Right lobe of liver (tissue), 6 donors: Measurements from ENCODE around the gene C5orf22. TPM values are rescaled to one million over a fixed set of nuclear protein-coding genes. Genes with fewer than 3 reads are reported as not detected.

Source experiments
- ATAC-seq, 4 donors: fragments of 200-7000 bp; cut with Tn5 transposase; one replicate each; pipeline ENCODE4 v1.9.1; 2020; ENCODE audit warnings: mild to moderate bottlenecking in 4 of 4, moderate library complexity in 4 of 4
- DNase-seq, 3 donors: peaks; one replicate each; pipeline ENCODE4 v3.0.0-alpha.2; 2020
- H3K27ac ChIP-seq, 3 donors: fragments of 200-600 bp; one replicate each; pipeline ENCODE4 v1.8.0; 2022
- H3K27me3 ChIP-seq, 2 donors: fragments of 200-600 bp; one replicate each; pipeline ENCODE4 v1.8.0; 2022
- H3K36me3 ChIP-seq, 4 donors: fragments of 200-600 bp; sonication (generic) in 1 of 4; one replicate each; pipeline versions ENCODE4 v1.5.1 to v1.8.0; 2017 to 2022; ENCODE audit warnings: control low read depth in 1 of 4
- H3K4me1 ChIP-seq, 4 donors: fragments of 200-600 bp; sonication (generic) in 1 of 4; one replicate each; pipeline versions ENCODE4 v1.5.1 to v1.8.0; 2017 to 2022; ENCODE audit warnings: control low read depth in 1 of 4
- H3K4me3 ChIP-seq, 3 donors: fragments of 200-600 bp; one replicate each; pipeline ENCODE4 v1.8.0; 2022
- H3K9me3 ChIP-seq, 4 donors: fragments of 200-600 bp; sonication (generic) in 1 of 4; one replicate each; pipeline versions ENCODE4 v1.5.1 to v1.8.0; 2017 to 2022; ENCODE audit warnings: control low read depth in 1 of 4
- POLR2A ChIP-seq: fragments of 450-650 bp; IDR thresholded peaks from one replicate; pipeline ENCODE4 v1.6.1; 2017; ENCODE audit warnings: antibody characterized with exemption, mild to moderate bottlenecking
- WGBS: methylation state at CpG from one replicate; pipeline ENCODE4 v1.1.6; 2018; ENCODE audit warnings: low coverage, low lambda C conversion rate; ENCODE audit not compliant: insufficient coverage; ENCODE audit errors: missing lambda C conversion rate; 5-methylcytosine and 5-hydroxymethylcytosine counted together
- intact Hi-C, 2 donors: fragments of 100-400 bp; cut with DNase I; formaldehyde crosslinking; loops; one replicate each; pipeline versions ENCODE4 v1.11.2 to v1.14.1; 2022
- total RNA-seq, 6 experiments: library from RNA; depleted of rRNA in 2 of 6; stranded (reverse); fragments of >200 nt in 2 of 6; fragmentation: NEBNext Ultra II Directional in 3 of 6; extraction: Animal tissue kit (Norgen Biotek cat#: 25700) in 3 of 6; gene quantifications; one replicate each; pipeline versions ENCODE4 v1.1.0 to v1.2.4, GENCODE V29; 2016 to 2023
- TF ChIP-seq, protein P1 (sequence below), 4 donors: fragments of 200-600 bp in 3 of 4; fragments of 450-650 bp in 1 of 4; IDR thresholded peaks; one replicate each; pipeline versions ENCODE4 v1.5.1 to v1.8.0; 2016 to 2022; ENCODE audit warnings: antibody characterized with exemption in 4 of 4, mild to moderate bottlenecking in 2 of 4
- donor health status: DM: no; HTN: yes; CAD: no.
- donor health status: DM: no; HTN: no; CAD: no.
- donor health status: DM: no; HTN: no; CAD: no.
- donor health status: DM: no; HTN: yes; CAD: no.
- donor health status: DM: no; HTN: yes; CAD: no.

C5orf22 gene
- total RNA-seq, 6 experiments from 2014 or later: 8.5 to 11.2 (median 9.7) TPM

DNA sequence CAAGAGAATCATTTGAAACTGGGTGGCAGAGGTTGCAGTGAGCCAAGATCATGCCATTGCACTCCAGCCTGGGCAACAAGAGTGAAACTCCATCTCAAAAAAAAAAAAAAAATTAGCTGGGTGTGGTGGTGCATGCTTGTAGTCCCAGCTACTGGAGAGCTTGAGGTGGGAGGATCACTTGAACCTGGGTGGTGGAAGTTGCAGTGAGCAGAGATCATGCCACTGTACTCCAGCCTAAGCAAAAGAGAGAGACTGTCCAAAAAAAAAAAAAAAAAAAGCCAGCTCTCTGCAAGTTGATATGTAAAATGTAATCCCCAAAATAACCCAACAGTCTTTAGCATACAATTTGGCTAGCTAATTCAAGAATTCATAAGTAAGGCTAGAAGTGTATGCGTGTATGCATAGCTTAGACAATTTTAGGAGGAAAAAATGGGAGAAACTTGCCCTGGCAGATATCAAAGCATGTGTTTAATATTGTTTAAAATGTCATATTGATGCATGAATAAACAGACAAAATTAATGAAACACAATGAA is 36.3 kb downstream of the C5orf22 start:
- TF ChIP-seq POLR2A: no peak
- TF ChIP-seq, protein P1, sequence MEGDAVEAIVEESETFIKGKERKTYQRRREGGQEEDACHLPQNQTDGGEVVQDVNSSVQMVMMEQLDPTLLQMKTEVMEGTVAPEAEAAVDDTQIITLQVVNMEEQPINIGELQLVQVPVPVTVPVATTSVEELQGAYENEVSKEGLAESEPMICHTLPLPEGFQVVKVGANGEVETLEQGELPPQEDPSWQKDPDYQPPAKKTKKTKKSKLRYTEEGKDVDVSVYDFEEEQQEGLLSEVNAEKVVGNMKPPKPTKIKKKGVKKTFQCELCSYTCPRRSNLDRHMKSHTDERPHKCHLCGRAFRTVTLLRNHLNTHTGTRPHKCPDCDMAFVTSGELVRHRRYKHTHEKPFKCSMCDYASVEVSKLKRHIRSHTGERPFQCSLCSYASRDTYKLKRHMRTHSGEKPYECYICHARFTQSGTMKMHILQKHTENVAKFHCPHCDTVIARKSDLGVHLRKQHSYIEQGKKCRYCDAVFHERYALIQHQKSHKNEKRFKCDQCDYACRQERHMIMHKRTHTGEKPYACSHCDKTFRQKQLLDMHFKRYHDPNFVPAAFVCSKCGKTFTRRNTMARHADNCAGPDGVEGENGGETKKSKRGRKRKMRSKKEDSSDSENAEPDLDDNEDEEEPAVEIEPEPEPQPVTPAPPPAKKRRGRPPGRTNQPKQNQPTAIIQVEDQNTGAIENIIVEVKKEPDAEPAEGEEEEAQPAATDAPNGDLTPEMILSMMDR (IDR thresholded peaks at IDR 0.05): no peak
- WGBS: 91% methylated on average over 1 of the region's 1 CpG
- DNase-seq (no peak), ATAC-seq (no peak)
- Histone ChIP-seq H3K4me1 (no peaks in the 10 kb centered on the region), H3K36me3 (no peaks in the 10 kb centered on the region), H3K4me3 (no peak overlapping the region), H3K27ac (no peak overlapping the region), H3K27me3 (no peaks in the 10 kb centered on the region), H3K9me3 (no peaks in the 10 kb centered on the region)
- intact Hi-C loops: no loop called here

DNA sequence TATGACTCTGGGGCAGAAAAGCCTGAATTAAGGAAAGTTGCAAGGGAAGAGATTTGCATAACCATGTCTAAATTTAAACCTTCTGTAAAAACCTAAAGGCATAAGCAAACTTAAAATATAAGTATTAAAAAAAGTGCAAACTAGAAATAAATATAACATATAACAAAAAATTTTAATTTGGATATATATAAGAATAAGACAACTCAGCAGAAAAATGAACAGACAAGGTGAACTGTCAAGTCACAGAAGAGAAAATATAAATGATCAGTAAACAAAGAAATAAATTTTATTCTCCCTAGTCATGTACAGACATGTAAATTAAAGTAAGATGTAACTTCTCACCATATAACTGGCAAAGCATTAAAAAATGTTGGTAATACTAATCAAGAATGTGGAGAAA is 37.0 kb downstream of the C5orf22 start:
- H3K9me3 ChIP-seq: no peaks in the 10 kb centered on the region
- DNase-seq: no peak
- TF ChIP-seq, protein P1 (IDR thresholded peaks at IDR 0.05): no peak
- no peak for TF ChIP-seq POLR2A

DNA sequence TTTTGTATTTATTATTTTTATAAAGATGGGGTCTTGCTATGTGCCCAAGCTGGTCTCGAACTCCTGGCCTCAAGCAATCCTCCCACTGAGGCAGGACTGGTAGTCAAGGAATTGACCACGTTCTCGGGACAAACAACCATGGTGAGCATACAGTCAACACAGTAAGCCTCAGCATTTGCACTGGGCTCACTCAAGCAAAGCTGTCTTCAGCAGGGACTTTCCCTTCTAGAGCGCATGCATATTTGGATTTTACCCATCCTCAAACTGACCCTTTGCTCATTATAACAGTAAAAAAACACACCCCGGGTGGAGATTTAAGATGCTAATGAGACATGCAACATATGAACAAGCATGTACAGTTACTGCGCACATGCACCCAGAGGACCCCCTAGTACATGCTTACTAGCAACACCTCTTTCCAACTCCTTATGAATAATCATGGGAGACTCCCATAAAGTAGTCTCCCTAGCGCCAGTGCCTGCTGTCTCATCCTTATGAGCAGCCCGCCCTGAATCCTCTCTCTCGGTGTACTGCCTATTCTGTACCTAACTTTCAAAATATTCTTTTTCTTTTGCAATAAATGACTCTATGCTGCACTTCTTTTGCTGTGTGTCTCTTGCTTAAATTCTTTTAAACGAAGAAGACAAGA is 41.5 kb downstream of the C5orf22 start:
- intact Hi-C loops: no loop called here
- Histone ChIP-seq H3K27me3 (no peaks in the 10 kb centered on the region), H3K4me3 (no peak overlapping the region), H3K36me3 (no peaks in the 10 kb centered on the region), H3K9me3 (no peaks in the 10 kb centered on the region), H3K4me1 (no peaks in the 10 kb centered on the region), H3K27ac (no peak overlapping the region)
- 82% methylated on average over 10 of the region's 10 CpGs for WGBS
- DNase-seq (no peak), ATAC-seq (no peak)
- TF ChIP-seq, protein P1 (IDR thresholded peaks at IDR 0.05): no peak
- no peak for TF ChIP-seq POLR2A

More for the DNA sequence above, 37.0 kb downstream of the C5orf22 start:
- Histone ChIP-seq H3K27ac (no peak overlapping the region), H3K27me3 (no peaks in the 10 kb centered on the region), H3K4me1 (no peaks in the 10 kb centered on the region), H3K4me3 (no peak overlapping the region), H3K36me3 (no peaks in the 10 kb centered on the region)
- no peak for ATAC-seq
- intact Hi-C loops: no loop called here

DNA sequence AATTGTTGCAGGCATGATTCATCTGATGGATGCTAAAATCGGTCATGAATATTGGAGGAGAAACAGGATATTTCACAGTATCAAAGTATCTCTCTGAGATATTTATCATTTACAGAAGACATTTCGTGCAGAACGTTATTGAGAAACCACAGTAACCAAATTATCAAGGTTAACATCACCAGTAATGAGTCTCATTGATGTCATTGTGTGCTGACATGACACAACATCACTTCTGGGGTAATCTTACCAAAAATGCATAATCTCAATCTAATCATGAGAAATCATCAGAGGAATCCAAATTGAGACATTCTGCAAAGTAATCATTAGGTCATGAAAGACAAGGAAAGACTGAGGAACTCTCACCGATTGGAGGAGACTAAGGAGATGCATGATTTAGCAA is 42.7 kb downstream of the C5orf22 start:
- Histone ChIP-seq H3K27ac (no peak overlapping the region), H3K27me3 (no peaks in the 10 kb centered on the region), H3K4me1 (no peaks in the 10 kb centered on the region), H3K9me3 (no peaks in the 10 kb centered on the region), H3K4me3 (no peak overlapping the region), H3K36me3 (no peaks in the 10 kb centered on the region)
- 52% methylated on average over 4 of the region's 4 CpGs for WGBS
- intact Hi-C loops: no loop called here
- DNase-seq: no peak
- no peak for ATAC-seq
- TF ChIP-seq POLR2A: no peak
- TF ChIP-seq, protein P1 (IDR thresholded peaks at IDR 0.05): no peak
